Suppressor macrophage treated with lipopolysaccharide for 4 hours (primary cell): ENCODE measurements around the gene MMP12.
A peak's percentile ranks its signal among the peaks of the same experiment; 100 is the strongest.

Source experiments
- DNase-seq: peaks from one replicate; pipeline ENCODE4 v3.0.0-alpha.2; 2020

The MMP12 gene

DNA sequence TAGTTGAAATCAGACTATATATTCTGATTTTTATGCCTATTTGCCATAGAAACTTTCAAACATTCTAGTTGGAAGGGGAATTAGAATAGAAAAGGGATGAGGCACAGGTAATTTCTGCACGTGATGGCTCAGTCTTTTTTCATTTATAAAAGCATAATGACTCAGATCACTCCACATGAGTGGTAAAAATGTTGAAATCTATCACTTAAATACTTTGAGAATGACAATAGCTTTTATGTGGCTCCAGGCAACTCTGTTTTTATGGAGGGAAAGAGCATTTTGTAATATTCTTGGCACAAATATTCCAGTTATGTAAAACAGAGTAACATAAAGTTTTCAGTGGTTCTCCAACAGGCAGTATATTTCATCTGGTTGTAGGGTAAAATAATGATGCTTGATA is 25.5 kb downstream of the MMP12 start:
- DNase-seq: no peak

DNA sequence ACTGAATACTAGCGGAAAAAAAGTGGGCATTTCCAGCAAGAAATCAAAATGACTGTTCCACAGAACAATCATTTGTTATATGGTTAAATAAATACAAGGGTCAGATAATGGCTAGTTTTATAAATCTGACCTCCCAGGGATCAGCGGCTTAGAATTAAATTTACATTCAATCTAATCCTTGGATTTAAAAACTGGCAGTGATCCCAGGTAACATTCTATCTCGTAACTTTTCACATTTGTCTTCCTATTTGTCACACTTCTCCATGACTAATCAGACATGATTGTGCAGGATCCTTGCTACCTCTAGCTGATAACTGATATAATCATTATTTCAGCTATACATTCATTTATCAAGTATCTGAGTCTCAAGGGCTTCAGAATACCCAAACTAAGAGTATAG is 28.5 kb downstream of the MMP12 start:
- no peak for DNase-seq

DNA sequence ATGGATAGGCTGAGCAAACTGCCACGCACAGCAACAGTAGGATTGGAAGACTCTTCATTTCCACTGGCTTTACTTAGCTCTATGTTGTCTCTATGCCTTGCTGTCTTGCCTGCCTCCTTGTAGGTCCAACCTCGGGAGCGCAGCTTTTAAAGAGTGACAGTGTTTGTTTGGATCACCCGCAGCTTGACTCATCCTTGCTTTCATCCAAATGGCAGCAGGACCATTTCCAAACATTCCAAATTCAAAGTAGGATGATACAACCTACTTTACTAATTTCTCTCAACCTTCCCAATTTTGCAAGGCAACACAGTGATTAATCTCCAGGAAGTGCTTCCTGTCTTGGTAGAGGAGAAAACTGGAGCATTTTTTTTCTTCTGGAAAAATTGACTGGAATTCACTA is 31.3 kb downstream of the MMP12 start, which contains the start of gene MMP3:
Gene MMP3 (minus strand): TSS at position 121 of the 400 bp plus-strand sequence. CDS start 63 bp downstream, at position 58.
- no peak for DNase-seq

DNA sequence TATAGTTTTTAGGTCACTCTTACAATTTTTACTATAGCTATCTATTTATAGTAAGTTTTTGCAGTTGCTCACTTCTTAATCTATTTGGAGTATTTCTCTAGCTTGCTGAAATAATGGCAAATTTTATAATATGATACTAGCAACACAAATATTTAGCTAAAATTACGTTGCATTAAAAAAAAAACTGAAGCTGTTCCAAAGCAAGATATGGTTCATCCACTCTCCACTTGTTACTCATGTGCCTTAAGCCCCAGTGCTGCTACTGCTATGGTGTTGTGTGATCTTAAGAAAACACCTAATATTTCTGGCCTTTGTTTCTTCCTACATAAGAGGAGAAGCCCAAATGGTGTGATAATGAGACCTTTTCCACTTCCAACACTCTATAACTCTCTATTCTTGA is 31.9 kb downstream of the MMP12 start:
- DNase-seq: no peak

GRCh38 chr11:102840018-102840417 is 34.8 kb downstream of the MMP12 start:
- DNase-seq: no peak

- DNase-seq: no peak
Measured at GRCh38 chr11:102837646-102838045, 37.1 kb downstream of the MMP12 start.

DNA sequence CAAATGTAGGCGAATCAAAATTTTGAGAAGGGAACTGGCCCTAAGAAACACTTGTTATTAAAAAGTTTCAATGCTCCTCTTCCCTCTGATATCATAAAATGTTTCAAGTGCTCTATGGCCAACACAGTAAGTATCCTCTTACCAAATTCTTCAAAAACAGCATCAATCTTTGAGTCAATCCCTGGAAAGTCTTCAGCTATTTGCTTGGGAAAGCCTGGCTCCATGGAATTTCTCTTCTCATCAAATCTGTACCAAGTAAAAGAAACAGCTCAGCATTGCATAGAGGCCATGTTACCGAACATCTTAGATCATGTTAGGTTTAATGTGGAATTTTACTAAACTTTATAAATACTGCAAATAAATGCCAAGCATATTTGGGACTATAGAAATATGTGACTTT is 37.6 kb downstream of the MMP12 start:
- no peak for DNase-seq

DNA sequence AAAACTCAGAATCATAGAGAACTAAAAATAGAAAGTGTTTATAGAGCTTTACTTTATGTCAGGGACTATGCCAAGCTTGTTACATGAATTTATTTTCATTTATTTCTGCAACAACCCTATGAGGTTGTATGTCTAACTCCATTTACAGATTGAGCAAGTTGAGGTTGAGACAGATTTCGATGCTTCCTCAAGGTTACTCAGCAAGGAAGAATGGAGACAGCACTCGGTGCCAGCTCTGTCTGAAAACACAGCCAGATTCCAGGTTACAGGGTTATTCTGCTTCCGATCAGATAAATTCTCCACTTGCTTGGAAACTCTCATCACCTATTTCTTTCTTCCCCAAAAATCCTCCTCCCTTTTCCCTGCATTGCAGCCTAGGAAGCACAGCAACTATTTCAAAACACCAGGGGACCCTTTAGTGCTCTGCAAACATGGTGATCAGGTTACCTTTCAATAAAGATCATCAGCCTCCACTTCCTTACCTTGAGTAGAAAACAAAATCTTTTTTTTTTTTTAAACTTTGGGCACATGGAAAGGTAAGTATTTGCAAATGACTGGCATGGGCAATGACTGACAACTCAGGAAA is 38.4 kb downstream of the MMP12 start:
- no peak for DNase-seq

- DNase-seq: no peak
Measured at GRCh38 chr11:102833731-102834130, 41.1 kb downstream of the MMP12 start.

GRCh38 chr11:102832612-102833011 is 42.2 kb downstream of the MMP12 start:
- no peak for DNase-seq

DNA sequence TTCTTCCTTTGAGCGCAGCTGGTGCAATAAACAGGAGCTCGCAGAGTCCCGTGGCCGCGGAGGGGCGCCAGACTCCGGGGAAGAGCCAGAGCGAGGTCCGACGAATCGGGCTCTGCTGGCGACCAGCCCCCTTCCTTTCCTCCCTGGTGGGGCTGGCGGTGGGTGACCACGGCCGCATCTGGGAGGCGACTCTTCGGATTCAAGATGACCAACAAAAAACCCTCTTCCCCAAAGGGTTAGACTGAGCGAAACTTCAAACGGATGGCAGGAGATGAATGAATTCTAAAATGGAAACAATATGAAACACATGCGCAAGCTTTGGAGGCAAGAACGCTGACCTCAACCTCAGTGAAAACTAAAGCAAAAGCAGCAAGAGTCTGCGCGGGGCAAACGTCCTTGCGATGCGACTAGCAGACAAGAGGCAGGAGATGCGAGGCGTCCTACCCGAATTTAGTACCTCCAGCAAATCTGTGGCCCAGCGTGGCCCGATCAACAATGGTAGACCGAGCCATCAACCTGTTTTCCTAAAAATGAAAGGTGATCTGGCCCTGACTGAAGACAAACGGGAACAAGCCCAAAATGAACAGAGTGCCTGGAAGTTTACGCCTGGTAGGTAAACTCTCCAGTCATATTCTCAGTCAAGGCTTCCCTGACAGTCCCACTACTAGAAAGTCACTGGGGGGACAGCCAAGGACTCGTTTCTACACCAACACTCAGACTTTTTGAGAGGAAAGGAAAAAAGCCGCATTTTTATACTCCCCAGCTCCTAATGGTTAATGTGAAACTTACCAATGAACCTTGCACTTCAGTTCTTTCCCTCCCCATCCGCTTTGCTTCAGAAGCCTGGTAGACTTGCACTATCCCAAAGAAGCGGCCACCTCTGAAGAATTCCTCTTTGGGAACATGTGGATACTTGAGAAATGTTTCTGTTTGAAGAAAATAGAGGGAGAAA is 43.0 kb downstream of the MMP12 start:
- DNase-seq: peak; percentile 31

DNA sequence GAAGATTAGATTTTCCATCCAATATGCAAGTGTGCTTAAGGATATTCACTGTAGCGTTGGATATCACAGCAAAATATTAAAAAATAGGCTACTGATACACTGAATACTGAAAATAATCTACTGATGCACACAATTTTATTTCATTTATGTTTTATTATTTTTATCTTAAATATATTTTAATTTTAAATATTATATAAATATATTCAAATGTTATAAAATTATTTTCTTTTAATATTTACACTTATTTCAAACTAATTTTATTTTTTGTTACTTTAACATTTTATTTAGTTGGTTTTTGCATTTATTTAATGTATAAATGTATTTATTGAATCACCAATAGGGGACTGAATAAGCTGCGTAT is 43.7 kb downstream of the MMP12 start:
- no peak for DNase-seq

- peak; percentile 9 for DNase-seq
Measured at GRCh38 chr11:102830001-102830727, 44.6 kb downstream of the MMP12 start.

GRCh38 chr11:102829316-102830000 is 45.3 kb downstream of the MMP12 start:
- DNase-seq: no peak

DNA sequence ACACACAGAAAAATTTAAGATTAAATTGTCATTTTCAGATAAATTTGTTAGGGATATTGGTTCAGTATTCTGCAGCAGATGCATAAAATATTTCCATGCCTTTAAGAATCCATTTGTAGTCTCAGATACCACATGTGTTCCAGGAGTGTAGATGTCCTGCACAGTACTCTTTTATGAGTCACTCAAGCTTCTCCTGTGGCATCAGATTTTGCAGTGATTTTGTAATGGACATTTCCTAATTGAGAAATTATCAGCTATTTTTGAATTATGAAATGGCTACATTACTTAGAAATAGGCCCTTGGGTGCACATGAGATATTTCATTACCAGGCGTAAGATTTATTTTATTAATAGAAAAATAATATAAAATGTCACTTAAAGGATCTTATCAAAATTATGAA is 50.2 kb downstream of the MMP12 start:
- peak; percentile 6 for DNase-seq

GRCh38 chr11:102819491-102819890 is 55.3 kb downstream of the MMP12 start:
- no peak for DNase-seq

DNA sequence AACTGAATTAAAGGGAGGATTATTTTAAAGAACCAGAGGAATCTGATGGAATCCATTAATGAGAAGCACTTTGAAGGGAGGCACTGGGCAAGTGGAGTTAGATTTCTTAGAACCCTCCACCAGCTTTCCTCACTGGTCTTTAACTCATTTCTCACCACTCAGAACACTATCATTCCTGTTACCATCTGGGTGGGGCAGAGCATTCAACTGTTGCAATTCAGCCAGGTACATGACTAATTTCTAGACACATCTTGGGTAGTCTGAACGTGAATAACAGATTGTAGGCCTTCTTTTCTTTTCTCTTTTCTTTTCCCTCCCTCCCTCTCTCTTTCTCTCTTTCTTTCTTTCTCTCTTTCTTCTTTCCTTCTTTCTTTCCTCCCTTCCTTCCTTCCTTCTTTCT is 61.3 kb downstream of the MMP12 start:
- DNase-seq: no peak
